A673 (cell line): ENCODE measurements around the gene CABLES1.

Experiments used
- EZH2 ChIP-seq: fragments of 200-600 bp; sonication (generic); IDR thresholded peaks from 2 replicates; pipeline ENCODE4 v1.6.1; 2017; ENCODE audit warnings: borderline replicate concordance, low read depth, mild to moderate bottlenecking, mixed read lengths, antibody characterized with exemption, low read length; ENCODE audit not compliant: poor library complexity, severe bottlenecking
- TF ChIP-seq, protein P1 (sequence below): fragments of 300-800, 200-600 bp; sonication (generic); conservative IDR thresholded peaks from 2 replicates; pipeline ENCODE4 v1.5.1; 2017; ENCODE audit warnings: low read depth, mild to moderate bottlenecking, antibody characterized with exemption, low read length, moderate library complexity, mixed read lengths

DNA sequence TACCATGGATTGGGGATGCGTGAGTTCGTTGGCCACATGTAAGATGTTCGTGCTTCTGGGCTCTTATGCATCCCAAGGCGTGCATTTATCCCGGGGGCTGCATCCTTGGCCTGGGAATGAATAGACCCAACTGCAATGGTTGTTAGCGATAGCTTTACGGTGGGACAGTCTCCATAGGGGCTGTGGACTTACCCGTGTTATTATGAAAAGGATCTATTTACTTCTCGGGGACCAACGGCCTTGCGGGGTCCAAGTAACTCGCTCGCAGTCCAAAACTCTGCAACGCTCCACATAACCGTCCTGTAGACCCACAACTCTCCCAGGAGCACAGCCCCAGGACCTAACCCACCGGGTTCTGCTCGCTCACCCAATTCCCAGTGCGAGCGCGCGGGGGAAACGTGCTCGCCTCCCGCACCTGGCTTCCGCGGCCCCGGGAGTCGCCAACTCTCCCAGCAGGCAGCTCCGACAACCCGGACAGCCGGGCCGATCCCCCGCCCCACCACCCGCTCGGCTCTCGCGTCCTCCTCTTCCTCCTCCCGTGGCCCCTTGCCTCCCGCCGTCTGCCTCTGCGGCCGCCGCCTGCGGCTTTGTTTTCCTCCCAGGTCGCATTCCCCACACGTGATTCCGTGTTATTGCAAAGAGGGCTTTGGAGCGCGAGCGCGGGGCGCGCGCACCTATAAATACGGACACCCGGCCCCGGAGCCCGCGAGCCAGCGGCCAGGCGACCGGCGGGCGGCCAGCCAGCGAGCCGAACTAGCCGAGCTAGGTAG lies at the start of gene CABLES1:
- TF ChIP-seq, protein P1, sequence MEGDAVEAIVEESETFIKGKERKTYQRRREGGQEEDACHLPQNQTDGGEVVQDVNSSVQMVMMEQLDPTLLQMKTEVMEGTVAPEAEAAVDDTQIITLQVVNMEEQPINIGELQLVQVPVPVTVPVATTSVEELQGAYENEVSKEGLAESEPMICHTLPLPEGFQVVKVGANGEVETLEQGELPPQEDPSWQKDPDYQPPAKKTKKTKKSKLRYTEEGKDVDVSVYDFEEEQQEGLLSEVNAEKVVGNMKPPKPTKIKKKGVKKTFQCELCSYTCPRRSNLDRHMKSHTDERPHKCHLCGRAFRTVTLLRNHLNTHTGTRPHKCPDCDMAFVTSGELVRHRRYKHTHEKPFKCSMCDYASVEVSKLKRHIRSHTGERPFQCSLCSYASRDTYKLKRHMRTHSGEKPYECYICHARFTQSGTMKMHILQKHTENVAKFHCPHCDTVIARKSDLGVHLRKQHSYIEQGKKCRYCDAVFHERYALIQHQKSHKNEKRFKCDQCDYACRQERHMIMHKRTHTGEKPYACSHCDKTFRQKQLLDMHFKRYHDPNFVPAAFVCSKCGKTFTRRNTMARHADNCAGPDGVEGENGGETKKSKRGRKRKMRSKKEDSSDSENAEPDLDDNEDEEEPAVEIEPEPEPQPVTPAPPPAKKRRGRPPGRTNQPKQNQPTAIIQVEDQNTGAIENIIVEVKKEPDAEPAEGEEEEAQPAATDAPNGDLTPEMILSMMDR, result no peak
- no peak for TF ChIP-seq EZH2
